Ammon's horn (tissue), 1 donor: ENCODE measurements around the gene PGK2.

ENCODE experiments used
- DNase-seq: peaks from one replicate; pipeline ENCODE4 v3.0.0-alpha.2; 2016; ENCODE audit warnings: low spot score

PGK2 gene

GRCh38 chr6:49736017-49736508 is 51.0 kb downstream of the PGK2 start:
- DNase-seq, result no peak
